ENCODE data around the gene IL6ST.
A peak's percentile ranks its signal among the peaks of the same experiment; 100 is the strongest.
"Not testable (repeated sequence)": the region's sequence is repeated elsewhere in the genome, so short reads cannot be mapped to it uniquely, and the experiment has no call there.

Gene IL6ST

GRCh38 chr5:55994495-55994997 lies at the start of gene IL6ST:
IL6ST (minus strand) TSS chr5:55994963; CDS start chr5:55976278, 18,685 bp downstream.
- TF ChIP-seq CTCF (IDR thresholded peaks at IDR 0.05; ENCODE audit: poor library complexity, severe bottlenecking): no peak
- Histone ChIP-seq H3K4me1 (ENCODE audit: insufficient read depth, poor library complexity, severe bottlenecking) (peaks cover 29% of the 10 kb centered on the region), H3K36me3 (ENCODE audit: low read depth) (no peaks in the 10 kb centered on the region), H3K9me3 (ENCODE audit: severe bottlenecking) (no peaks in the 10 kb centered on the region), H3K4me3 (ENCODE audit: severe bottlenecking) (peak within 1 kb of the TSS; percentile 87), H3K27ac (ENCODE audit: poor library complexity, severe bottlenecking) (peak within 1 kb of the TSS; percentile 76), H3K27me3 (ENCODE audit: insufficient read depth, poor library complexity, severe bottlenecking) (no peaks in the 10 kb centered on the region)
- DNase-seq (ENCODE audit: low spot score) (peak; percentile 83), ATAC-seq (ENCODE audit: low read depth) (peak; percentile 67)

DNA sequence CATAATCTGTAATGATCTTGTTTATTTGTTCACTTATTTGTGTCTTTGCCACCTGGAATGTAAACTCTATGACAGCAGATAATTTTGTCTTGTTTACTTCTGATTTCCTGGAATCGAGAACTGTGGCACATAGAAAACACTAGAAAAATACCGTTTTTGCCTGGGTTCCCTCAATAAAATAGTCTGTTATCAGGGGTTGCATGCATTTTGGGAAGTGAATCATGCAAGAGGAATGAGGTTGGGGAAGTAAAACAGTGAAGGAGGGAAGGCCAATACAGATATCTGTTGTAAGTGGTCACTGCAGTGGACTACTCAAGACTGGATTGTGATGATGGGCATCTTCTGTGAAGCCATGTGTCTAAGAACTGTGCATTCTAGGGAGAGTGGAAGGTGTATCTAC lies 45.2 kb upstream of the IL6ST start:
- no peak overlapping the region for H3K27ac ChIP-seq (ENCODE audit: poor library complexity, severe bottlenecking)
- TF ChIP-seq CTCF (IDR thresholded peaks at IDR 0.05; ENCODE audit: poor library complexity, severe bottlenecking): no peak
- no peak; the same call in 2 of the 3 replicates for ATAC-seq (ENCODE audit: low read depth)
- DNase-seq (ENCODE audit: low spot score): no peak
- no peaks in the 10 kb centered on the region for H3K9me3 ChIP-seq (ENCODE audit: severe bottlenecking)
- no peak overlapping the region for H3K4me3 ChIP-seq (ENCODE audit: severe bottlenecking)
- H3K36me3 ChIP-seq (ENCODE audit: low read depth): no peaks in the 10 kb centered on the region
- no peaks in the 10 kb centered on the region for H3K27me3 ChIP-seq (ENCODE audit: insufficient read depth, poor library complexity, severe bottlenecking)
- no peaks in the 10 kb centered on the region for H3K4me1 ChIP-seq (ENCODE audit: insufficient read depth, poor library complexity, severe bottlenecking)

- DNase-seq (ENCODE audit: low spot score); H3K4me1 ChIP-seq (ENCODE audit: insufficient read depth, poor library complexity, severe bottlenecking): not testable (repeated sequence)
These were observed 43.4 kb upstream of the IL6ST start for GRCh38 chr5:56038206-56038605.

GRCh38 chr5:56037531-56038010 lies 42.8 kb upstream of the IL6ST start:
- DNase-seq (ENCODE audit: low spot score) (no peak), ATAC-seq (ENCODE audit: low read depth) (no peak)
- no peak overlapping the region for H3K4me3 ChIP-seq (ENCODE audit: severe bottlenecking)
- H3K9me3 ChIP-seq (ENCODE audit: severe bottlenecking): no peaks in the 10 kb centered on the region
- no peak for TF ChIP-seq CTCF (IDR thresholded peaks at IDR 0.05; ENCODE audit: poor library complexity, severe bottlenecking)
- no peaks in the 10 kb centered on the region for H3K36me3 ChIP-seq (ENCODE audit: low read depth)
- no peaks in the 10 kb centered on the region for H3K27me3 ChIP-seq (ENCODE audit: insufficient read depth, poor library complexity, severe bottlenecking)
- no peaks in the 10 kb centered on the region for H3K4me1 ChIP-seq (ENCODE audit: insufficient read depth, poor library complexity, severe bottlenecking)
- H3K27ac ChIP-seq (ENCODE audit: poor library complexity, severe bottlenecking): no peak overlapping the region

More at GRCh38 chr5:56038206-56038605, 43.4 kb upstream of the IL6ST start:
- H3K36me3 ChIP-seq (ENCODE audit: low read depth); H3K27me3 ChIP-seq (ENCODE audit: insufficient read depth, poor library complexity, severe bottlenecking); H3K9me3 ChIP-seq (ENCODE audit: severe bottlenecking); ATAC-seq (ENCODE audit: low read depth); H3K4me3 ChIP-seq (ENCODE audit: severe bottlenecking); H3K27ac ChIP-seq (ENCODE audit: poor library complexity, severe bottlenecking): not testable (repeated sequence)

DNA sequence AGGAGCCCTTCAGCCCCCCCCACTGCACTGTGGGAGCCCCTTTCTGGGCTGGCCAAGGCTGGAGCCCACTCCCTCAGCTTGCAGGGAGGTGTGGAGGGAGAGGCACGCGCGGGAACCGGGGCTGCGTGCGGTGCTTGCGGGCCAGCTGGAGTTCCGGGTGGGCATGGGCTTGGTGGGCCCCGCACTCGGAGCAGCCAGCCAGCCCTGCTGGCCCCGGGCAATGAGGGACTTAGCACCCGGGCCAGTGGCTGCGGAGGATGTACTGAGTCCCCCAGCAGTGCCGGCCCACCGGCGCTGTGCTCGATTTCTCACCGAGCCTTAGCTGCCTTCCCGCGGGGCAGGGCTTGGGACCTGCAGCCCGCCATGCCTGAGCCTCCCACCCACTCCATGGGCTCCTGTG lies 40.6 kb upstream of the IL6ST start:
- H3K9me3 ChIP-seq (ENCODE audit: severe bottlenecking); DNase-seq (ENCODE audit: low spot score); H3K36me3 ChIP-seq (ENCODE audit: low read depth); H3K4me3 ChIP-seq (ENCODE audit: severe bottlenecking); H3K27me3 ChIP-seq (ENCODE audit: insufficient read depth, poor library complexity, severe bottlenecking); H3K4me1 ChIP-seq (ENCODE audit: insufficient read depth, poor library complexity, severe bottlenecking); H3K27ac ChIP-seq (ENCODE audit: poor library complexity, severe bottlenecking); ATAC-seq (ENCODE audit: low read depth): not testable (repeated sequence)

GRCh38 chr5:56029871-56030630 lies 35.3 kb upstream of the IL6ST start:
- ATAC-seq (ENCODE audit: low read depth); H3K27me3 ChIP-seq (ENCODE audit: insufficient read depth, poor library complexity, severe bottlenecking); H3K36me3 ChIP-seq (ENCODE audit: low read depth); H3K4me3 ChIP-seq (ENCODE audit: severe bottlenecking); H3K9me3 ChIP-seq (ENCODE audit: severe bottlenecking); H3K27ac ChIP-seq (ENCODE audit: poor library complexity, severe bottlenecking); DNase-seq (ENCODE audit: low spot score): not testable (repeated sequence)
- H3K4me1 ChIP-seq (ENCODE audit: insufficient read depth, poor library complexity, severe bottlenecking): peaks cover 15% of the 10 kb centered on the region

All from RWPE2 (cell line).